ENCODE results near the gene IFT27.

Gene IFT27

GRCh38 chr22:36714110-36714509 is 61.8 kb downstream of the IFT27 start:
- DNase-seq = no peak

- DNase-seq = no peak
Observed at GRCh38 chr22:36713436-36713835, 62.5 kb downstream of the IFT27 start.

All from NCI-H2171 treated with DMSO at 0.1 percent for 48 hours (cell line).